RWPE2 (cell line): Measurements from ENCODE around the gene KIAA0319L.

ENCODE experiments used
- ATAC-seq: fragments of 200-7000 bp; cut with Tn5 transposase; 3 replicates; pipeline ENCODE4 v1.9.1; 2021; ENCODE audit warnings: low read depth
- DNase-seq: peaks from one replicate; pipeline ENCODE4 v3.0.0-alpha.2; 2020; ENCODE audit warnings: low spot score
- H3K27ac ChIP-seq: fragments of 450-650 bp; 2 replicates; pipeline ENCODE4 v1.5.1; 2017; ENCODE audit warnings: mild to moderate bottlenecking; ENCODE audit not compliant: poor library complexity, severe bottlenecking
- H3K27me3 ChIP-seq: fragments of 250-450 bp; sonication (Bioruptor Pico); 2 replicates; pipeline ENCODE4 v1.5.1; 2021; ENCODE audit warnings: mild to moderate bottlenecking, moderate library complexity; ENCODE audit not compliant: insufficient read depth, poor library complexity, severe bottlenecking
- H3K36me3 ChIP-seq: fragments of 250-450 bp; sonication (Bioruptor Pico); 2 replicates; pipeline ENCODE4 v1.5.1; 2020; ENCODE audit warnings: low read depth, mild to moderate bottlenecking, moderate library complexity
- H3K4me1 ChIP-seq: fragments of 250-450 bp; sonication (Bioruptor Pico); 2 replicates; pipeline ENCODE4 v1.5.1; 2021; ENCODE audit warnings: mild to moderate bottlenecking, moderate library complexity; ENCODE audit not compliant: insufficient read depth, poor library complexity, severe bottlenecking
- H3K4me3 ChIP-seq: fragments of 250-450 bp; sonication (Bioruptor Pico); 2 replicates; pipeline ENCODE4 v1.5.1; 2021; ENCODE audit warnings: mild to moderate bottlenecking, moderate library complexity; ENCODE audit not compliant: severe bottlenecking
- H3K9me3 ChIP-seq: fragments of 250-450 bp; sonication (Bioruptor Pico); 2 replicates; pipeline ENCODE4 v1.5.1; 2021; ENCODE audit warnings: mild to moderate bottlenecking, moderate library complexity; ENCODE audit not compliant: severe bottlenecking
- CTCF ChIP-seq: fragments of 450-650 bp; IDR thresholded peaks from one replicate; pipeline ENCODE4 v1.5.1; 2017; ENCODE audit warnings: mild to moderate bottlenecking, moderate library complexity; ENCODE audit not compliant: poor library complexity, severe bottlenecking

Gene KIAA0319L

GRCh38 chr1:35518183-35518582, 39.0 kb downstream of the KIAA0319L start:
- ATAC-seq (no peak), DNase-seq (no peak)
- no peak for TF ChIP-seq CTCF
- H3K27ac ChIP-seq: no peak overlapping the region
- no peaks in the 10 kb centered on the region for H3K9me3 ChIP-seq
- H3K4me3 ChIP-seq: no peak overlapping the region
- H3K27me3 ChIP-seq: no peaks in the 10 kb centered on the region
- no peaks in the 10 kb centered on the region for H3K36me3 ChIP-seq
- no peaks in the 10 kb centered on the region for H3K4me1 ChIP-seq

- ATAC-seq (no peak), DNase-seq (no peak)
- Histone ChIP-seq H3K9me3 (no peaks in the 10 kb centered on the region), H3K27me3 (no peaks in the 10 kb centered on the region), H3K36me3 (peaks cover 2% of the 10 kb centered on the region), H3K4me1 (no peaks in the 10 kb centered on the region), H3K27ac (no peak overlapping the region), H3K4me3 (no peak overlapping the region)
- no peak for TF ChIP-seq CTCF
Measured at GRCh38 chr1:35511305-35511704, 45.9 kb downstream of the KIAA0319L start.

- Histone ChIP-seq H3K4me3 (no peak overlapping the region), H3K4me1 (no peaks in the 10 kb centered on the region), H3K36me3 (peaks cover 15% of the 10 kb centered on the region), H3K27ac (no peak overlapping the region), H3K27me3 (no peaks in the 10 kb centered on the region), H3K9me3 (no peaks in the 10 kb centered on the region)
- no peak for DNase-seq
- no peak for TF ChIP-seq CTCF
- ATAC-seq: no peak
Measured at GRCh38 chr1:35509558-35509957, 47.6 kb downstream of the KIAA0319L start.

- Histone ChIP-seq H3K4me1 (no peaks in the 10 kb centered on the region), H3K9me3 (no peaks in the 10 kb centered on the region), H3K36me3 (peaks cover 15% of the 10 kb centered on the region), H3K27ac (no peak overlapping the region), H3K4me3 (no peak overlapping the region), H3K27me3 (no peaks in the 10 kb centered on the region)
- no peak for TF ChIP-seq CTCF
- DNase-seq: no peak
- ATAC-seq: no peak
Measured at GRCh38 chr1:35507947-35508346, 49.3 kb downstream of the KIAA0319L start.

GRCh38 chr1:35506960-35507912, 50.0 kb downstream of the KIAA0319L start:
- H3K36me3 ChIP-seq: peaks cover 15% of the 10 kb centered on the region
- no peak for ATAC-seq
- no peaks in the 10 kb centered on the region for H3K27me3 ChIP-seq
- no peaks in the 10 kb centered on the region for H3K9me3 ChIP-seq
- TF ChIP-seq CTCF: no peak
- H3K27ac ChIP-seq: no peak overlapping the region
- no peak overlapping the region for H3K4me3 ChIP-seq
- no peaks in the 10 kb centered on the region for H3K4me1 ChIP-seq
- no peak for DNase-seq
